ENCODE results near the gene SNAI1.
"Not testable (repeated sequence)": the region's sequence is repeated elsewhere in the genome, so short reads cannot be mapped to it uniquely, and the experiment has no call there.

SNAI1 gene

DNA sequence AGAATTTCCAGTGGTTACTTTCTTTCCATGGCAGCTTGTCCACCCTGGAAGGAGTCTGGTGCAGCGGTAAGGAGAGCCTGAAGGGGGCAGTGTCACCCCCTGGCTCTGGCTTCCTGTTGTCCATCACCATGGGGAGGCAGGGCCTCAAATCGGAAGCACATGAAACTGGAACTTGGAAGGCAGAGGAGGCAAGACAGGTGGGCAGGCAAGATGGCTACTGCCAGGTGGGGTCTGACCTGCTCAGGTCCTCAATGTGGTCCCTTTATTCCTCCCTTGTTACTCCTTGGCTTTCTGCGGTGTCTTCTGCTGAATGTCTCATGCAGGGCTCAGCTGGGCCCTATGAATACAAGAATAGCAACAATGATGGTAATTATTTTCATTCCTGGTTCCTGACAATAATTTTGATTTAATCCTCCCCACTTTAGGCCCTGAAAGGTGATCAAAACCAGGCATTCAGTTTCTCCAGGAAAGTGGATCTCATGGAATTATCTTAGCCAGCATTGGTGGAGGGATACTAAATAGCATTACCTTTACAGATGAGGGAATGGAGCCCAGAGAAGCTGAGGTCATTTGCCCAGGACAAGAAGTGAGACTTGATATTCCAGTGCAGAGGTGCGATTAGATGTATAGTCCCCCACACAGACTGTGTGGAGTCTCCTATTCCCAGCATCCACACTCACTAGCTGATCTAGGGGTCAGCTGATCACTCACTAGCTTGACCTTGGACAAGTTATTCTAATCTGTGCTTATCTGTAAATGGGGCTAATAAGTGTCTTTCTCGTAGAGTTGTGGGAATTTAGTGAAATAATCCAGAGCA is 17.6 kb upstream of the SNAI1 start:
- DNase-seq (ENCODE audit: low spot score) = peak; percentile 43

DNA sequence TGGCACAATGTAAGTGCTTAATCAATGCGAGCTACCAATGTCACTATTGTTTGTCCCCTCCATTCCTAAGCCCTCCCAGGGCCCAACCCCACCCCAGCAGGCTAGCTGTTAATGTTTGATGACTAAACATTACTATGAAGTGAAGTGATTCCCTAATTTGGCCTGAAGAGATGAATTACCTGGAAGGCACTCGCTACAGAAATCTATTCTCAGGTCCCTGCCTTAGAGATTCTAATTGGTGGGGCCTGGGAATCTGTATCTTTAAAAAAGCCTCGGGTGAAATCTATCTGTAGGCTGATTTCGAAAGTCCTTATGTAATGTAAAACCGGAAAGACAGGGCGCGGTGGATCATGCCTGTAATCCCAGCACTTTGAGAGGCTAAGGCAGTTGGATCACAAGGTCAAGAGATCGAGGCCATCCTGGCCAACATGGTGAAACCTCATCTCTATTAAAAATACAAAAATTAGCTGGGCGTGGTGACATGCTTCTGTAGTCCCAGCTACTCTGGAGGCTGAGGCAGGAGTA is 16.9 kb upstream of the SNAI1 start:
- no peak for DNase-seq (ENCODE audit: low spot score)

DNA sequence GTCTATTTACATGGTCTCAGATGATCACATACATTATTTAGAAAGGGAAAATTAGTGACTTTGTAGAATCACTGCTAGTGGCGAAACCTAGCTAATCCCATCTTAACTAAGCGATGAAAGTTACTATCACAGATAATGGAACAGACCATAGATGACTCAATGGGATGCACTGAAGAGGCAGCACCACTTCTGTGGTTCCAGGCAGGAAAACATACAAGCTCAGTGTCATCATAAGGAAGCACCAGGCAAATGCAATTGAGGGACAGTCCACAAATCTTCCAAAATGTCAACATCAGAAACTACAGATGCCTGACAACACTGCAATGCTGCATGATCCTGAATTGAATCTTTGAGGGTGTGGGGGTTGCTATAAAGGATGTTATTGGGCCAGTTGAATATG is 15.9 kb upstream of the SNAI1 start:
- no peak for DNase-seq (ENCODE audit: low spot score)

DNA sequence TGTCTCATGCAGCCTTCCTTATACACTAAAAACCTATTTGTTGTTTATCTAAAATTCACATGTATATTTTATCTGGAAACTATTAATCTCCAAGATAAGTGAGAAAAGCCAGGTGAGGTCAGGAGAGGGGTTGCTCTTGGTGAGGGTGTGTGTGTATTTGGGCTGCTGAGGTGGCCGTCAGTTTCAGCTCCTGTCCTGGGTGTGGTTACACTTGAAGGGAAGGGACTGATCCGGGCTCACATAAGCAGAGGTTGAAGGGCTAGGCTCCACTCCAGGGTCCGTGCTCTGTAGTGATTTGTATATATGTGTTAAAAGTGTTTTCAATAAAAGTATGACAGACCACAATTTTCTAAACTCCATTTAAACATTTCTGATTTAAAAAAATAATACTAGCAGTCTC is 13.5 kb upstream of the SNAI1 start:
- no peak for DNase-seq (ENCODE audit: low spot score)

DNA sequence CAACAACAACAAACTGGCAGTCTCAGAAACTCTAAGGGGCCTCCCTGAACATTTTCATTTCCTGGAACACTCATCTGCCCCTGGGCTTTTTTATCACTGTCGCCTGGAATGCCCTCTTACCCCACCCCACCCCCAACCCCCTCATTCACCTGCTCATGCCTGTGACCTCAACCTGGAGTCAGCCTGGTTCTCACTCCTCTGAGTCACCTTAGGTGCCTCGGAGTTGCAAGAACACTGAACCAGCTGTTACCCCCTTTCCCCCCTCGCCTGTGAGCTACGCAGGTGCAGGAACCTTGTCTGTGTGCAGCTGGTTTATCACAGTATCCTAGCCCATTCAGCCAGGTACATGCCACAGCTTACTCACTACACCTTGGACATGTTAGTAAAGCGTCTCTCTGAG is 12.8 kb upstream of the SNAI1 start:
- no peak for DNase-seq (ENCODE audit: low spot score)

DNA sequence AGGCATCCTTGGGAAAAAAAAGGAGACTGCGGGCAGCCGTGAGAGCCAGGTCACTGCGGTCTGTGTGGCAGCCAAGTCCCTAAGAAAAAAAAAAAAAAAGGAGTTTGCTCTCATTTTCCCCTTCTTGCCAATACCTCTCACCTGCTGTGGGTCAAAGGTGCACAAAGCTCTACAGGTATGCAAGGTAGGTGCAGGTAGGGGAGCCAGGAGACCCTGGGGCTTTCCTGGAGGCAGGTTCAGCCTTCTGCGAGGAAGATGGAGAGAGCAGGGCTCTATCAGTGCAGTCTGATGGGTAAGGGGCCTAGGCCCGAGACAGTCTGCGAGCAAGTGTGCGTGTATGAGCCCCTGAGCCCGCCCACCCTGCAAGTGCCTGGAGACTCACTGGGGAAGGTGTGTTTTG is 12.3 kb upstream of the SNAI1 start:
- no peak for DNase-seq (ENCODE audit: low spot score)

DNA sequence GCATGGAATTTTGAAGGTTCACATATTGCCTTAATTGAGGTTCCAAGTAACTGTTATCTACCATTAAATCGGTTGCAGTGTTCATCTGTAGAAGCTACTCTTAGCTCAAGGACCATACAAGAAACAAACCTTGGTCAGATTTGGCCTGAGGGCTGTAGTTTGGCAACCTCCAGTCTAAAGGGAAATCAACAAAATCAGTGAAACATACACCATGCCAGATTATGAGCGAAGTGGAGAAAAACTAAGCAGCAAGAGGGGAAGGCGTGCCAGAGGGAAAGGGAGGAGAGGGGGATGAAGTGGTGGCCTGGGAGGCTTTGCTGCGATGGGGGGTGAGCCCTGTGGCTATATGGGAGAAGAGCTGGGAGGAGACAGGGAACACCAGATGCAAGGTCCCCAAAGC is 8.8 kb upstream of the SNAI1 start:
- DNase-seq (ENCODE audit: low spot score) = no peak

DNA sequence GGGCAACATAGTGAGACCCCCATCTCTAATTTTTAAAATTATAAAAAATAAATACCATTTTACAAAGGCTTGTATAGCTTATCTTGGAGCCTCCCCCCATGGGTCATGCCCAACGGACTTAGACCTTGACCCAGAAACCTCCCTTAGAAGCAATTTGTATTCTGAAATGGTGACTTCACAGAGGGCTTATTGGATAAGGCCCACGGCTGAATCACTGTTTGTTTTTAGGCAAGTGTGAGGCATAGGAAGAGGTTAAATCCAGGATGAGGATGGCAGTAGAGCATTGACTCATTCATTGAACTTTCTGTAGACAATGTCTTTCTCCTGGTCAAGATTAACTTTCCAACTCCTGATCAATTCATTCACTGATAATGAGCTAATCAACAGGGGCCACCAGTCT is 6.2 kb upstream of the SNAI1 start:
- DNase-seq (ENCODE audit: low spot score) = no peak

DNA sequence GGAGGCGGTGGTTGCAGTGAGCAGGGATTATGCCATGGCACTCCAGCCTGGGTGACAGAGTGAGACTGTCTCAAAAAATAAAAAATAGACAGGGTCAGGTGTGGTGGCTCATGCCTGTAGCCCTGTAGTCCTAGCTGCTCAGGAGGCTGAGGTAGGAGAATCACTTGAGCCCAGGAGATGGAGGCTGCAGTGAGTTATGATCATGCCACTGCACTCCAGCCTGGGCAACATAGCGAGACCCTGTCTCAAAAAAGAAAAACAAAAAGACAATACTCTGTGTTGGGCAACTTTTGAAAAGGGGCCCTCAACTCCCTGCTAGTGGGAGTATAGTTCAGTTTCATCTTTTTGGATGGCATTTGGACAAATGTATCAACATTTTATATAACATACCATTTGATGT is 5.0 kb upstream of the SNAI1 start:
- not testable (repeated sequence) for DNase-seq (ENCODE audit: low spot score)

DNA sequence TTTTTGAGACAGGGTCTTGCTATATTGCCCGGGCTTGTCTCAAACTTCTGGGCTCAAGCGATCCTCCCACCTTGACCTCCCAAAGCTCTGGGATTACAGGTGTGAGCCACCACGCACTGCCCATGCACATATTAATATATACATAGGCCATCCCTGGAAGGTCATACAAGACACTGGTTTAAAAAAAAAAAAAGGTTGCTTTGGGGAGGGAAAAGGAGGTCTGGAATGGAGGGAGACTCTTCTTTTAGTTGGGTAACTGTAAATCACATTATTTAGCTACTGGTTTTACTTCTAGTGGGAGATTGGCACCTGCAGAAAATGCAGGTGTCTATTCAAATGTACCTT is 4.1 kb upstream of the SNAI1 start:
- DNase-seq (ENCODE audit: low spot score) = no peak

DNA sequence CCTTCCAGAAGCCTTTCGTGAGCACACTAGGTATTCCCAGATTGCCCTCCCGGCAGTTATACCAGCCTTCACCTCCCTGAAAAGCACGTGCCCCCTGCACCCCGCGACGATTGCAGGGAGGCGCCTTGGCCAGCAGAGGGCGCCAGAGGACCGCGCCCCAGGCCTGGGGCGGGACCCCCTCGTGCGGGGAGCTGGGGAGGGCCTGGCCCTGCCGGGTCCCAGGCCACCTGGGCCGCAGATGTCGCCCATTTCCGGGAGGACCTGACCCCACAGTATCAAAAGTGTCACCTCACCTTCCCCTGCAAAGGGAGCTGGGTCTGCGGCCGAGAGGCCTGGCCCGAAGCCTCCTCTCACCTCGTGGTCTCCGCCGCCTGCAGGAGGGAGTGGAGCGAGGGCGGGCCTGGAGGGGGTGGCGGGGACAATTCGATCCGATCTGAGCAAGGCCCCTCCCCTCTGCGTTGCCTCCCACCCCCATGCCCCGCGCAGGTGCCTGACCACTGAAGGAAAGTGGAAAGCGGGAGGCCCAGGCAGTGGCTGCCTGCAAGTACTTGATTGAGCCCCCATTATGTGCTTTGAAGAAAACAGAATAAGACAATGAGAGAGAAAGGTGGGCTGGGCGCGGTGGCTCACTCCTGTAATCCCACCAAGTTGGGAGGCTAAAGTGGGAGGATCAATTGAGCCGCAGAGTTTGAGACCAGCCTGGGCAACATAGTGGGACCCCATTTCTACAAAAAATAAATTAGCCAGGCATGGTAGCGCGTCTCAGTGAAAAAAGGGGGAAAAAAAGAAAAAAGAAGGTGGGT is 3.5 kb upstream of the SNAI1 start:
- DNase-seq (ENCODE audit: low spot score) = peak; percentile 68

DNA sequence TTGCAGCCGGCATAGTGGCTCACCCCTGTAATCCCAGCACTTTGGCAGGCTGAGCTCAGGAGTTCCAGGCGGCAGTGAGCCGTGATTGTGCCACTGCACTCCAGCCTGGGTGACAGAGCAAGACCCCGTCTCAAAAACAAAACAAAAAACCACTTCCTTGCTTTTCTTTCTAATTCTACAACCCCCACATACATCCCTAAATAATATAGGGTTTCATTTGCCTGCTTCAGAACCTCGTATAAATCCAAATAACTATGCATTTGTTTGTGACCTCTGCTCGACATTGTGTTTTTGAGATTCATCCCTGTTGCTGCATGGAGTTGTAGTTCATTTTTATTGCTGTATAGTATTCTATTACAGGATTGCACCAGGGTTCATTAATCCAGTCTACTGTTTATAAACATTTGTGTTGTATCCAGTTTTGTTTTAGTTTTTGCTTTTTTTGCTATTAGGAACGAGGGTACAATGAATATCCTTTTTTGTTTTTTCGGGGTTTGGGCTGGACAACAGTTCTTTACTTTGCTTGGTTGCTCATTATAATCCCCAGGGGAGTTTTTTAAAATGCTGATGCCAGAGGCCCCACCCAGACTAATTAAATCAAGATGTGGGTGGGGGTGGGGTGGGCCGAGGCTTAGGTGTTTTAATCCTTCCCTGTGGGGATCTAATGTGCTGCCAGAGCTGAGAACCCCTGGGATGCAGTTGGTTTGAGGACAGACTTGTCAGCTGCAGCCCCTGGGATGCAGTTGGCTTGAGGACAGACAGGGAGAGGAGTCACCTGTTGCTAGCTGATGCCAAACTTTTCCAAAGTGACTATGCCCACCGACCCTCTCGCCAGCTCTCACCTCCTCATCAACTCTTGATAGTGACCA is 2.4 kb upstream of the SNAI1 start:
- DNase-seq (ENCODE audit: low spot score) = no peak

DNA sequence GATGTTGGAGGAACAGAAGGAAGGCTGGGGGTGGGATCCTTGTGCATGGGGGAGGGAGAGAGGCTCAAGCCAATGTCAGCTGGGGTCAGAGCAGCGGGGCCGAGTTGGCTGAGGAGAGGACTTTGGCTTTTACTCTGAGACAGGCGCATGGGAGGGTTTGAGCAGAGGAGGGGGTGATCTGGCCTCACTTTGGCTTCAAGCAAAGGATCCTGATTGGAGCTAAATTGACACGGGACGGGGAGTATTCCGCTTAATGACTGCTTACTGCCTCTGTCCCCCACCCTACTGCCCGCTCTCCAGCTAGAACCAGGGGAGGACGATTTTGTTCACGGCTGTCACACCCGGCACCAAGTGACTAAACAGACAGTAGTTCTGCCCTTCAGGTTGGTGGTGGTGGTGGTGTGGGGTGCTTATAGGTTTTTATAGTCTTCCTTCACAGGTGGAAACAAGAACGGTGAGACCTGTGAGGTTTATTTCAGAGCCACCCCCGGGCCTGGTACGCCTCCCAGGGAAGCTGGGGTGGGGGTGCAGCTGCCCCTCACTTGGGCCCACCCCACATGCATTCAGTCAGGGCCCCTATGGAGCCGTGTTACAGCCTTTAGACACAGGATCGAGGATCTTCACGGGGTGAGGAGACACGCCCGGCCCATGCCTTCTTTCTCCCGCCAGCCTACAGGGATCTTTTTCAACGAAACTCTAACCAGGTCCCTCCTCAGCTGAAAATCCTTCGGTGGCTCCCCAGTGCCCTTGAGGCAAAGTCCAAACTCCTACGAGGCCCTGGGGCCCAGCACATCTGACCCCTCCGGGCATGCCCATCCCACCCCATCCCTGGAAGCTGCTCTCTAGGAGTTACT is 1.3 kb upstream of the SNAI1 start:
- DNase-seq (ENCODE audit: low spot score) = no peak

DNA sequence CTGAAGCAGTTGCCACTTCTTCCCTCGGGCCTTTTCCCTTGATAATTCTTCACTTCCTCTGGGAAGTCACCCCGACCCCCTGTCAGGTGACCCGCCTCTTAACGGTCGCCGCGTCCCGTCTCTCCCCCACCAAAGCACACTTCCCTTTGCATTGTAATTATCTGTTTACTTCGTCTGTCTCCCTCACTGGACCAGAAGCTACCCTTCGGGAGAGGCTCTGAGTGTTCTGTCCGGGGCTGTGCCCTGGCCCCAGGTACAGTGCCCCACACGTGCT is 771 bp upstream of the SNAI1 start:
- DNase-seq (ENCODE audit: low spot score) = no peak

DNA sequence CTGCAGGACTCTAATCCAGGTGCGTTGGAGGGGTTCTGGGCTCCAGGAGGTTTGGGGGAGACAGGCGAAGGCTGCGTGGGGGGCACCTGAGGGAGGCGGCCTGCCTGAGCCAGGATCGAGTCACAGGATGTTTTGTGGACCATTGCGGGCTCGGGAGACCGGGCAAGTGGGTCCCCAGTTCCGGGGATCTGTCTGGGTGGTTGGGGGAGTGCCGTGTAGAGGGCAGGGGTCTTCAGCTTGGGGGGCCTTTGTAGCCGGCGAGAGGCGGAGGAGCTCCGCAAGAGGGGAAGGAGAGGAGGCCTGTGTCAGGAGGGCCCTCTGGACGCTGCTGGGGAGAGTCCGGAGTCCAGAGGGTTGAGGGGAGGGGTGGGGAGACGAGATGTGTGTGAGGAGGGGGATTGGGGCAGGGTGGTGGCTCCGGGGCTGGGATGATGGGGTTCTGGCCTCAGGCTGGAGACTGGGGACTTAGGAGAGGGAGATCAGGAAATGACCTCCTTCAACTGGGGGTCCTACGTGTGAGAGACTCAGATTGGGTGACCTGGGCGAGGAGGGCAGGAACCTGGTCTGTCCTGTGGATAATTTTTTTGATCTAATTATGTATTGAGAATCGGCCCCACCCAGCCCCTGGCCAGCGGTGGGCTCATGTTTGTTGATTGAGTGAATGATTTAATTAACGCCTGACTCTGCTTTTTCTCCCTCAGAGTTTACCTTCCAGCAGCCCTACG is 505 bp downstream of the SNAI1 start:
- no peak for DNase-seq (ENCODE audit: low spot score)

DNA sequence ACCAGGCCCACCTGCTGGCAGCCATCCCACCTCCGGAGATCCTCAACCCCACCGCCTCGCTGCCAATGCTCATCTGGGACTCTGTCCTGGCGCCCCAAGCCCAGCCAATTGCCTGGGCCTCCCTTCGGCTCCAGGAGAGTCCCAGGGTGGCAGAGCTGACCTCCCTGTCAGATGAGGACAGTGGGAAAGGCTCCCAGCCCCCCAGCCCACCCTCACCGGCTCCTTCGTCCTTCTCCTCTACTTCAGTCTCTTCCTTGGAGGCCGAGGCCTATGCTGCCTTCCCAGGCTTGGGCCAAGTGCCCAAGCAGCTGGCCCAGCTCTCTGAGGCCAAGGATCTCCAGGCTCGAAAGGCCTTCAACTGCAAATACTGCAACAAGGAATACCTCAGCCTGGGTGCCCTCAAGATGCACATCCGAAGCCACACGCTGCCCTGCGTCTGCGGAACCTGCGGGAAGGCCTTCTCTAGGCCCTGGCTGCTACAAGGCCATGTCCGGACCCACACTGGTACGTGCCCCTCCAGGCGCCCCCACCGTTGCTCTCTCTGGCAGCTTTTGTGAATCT is 1.1 kb downstream of the SNAI1 start:
- no peak for DNase-seq (ENCODE audit: low spot score)

DNA sequence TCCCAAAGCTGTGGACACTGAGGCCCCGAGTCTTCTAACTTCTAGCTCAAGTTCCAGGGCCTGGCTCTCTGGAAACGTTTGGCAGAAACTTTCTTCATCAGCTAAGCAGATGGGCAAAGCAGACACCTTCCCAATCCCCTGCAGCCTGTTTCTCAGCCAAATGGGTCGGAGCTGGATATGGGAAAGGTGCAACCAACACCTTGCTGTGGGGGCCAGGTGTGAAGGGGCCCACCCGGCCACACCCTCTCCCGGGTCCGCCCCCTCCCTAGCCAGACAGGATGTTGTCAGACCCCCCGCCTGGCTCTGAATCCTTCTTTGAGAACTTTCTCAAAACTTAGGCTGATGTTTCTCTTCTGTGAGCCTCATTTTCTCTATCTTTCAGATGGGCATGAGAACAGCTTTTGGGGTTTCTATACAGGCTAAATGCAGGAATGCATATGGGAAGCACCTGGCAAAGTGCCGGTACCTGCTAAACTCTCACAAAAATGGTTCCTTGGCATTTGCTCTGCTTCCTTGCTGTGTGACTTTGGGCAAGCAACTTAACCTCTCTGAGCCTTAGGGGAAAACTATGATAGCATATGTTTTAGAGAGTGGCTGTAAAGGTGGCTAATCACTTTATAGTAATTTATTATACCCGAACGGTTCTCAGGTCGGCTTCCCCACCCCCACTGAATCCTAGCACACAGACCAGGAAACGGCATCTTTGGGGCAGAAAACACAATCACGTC is 1.8 kb downstream of the SNAI1 start:
- DNase-seq (ENCODE audit: low spot score) = no peak

DNA sequence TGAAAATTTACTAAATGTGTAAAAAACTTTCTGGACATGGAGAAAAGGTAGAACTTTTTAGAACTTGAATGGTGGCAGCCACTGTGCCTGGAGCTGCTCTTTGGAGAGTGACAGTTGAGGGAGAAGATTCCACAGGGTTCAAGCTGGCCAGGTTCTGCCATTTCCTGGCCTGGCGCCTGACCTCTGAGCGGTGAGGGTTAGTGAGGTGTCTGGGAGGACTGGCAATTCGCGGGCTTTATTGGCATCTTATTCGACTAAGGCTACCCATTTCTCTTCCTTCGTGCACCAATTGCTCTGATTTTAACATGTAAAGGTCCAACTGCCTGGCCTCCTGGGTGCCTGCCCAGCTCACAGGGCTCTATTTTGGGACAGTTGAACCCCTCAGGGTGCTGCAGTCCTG is 2.4 kb downstream of the SNAI1 start:
- DNase-seq (ENCODE audit: low spot score) = no peak

DNA sequence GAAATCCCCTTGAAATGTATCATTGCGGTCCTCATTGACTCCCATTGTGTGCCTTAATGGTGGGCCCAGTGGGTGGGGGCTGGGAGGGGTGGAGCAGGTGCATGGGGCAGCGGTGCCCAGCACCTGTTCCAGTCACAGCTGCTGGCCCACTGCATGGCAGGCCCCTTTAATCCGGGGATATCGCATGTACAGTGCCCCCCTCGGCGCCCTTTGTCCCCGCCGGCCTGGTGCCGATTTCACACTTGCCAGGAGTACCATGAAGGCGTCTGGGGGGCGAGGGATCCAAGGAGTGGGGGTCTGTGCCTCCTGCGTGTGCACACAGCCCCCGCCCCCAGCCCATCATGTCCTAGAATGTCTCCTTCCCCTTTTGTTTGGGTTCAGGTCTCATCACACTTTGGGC is 2.8 kb downstream of the SNAI1 start:
- DNase-seq (ENCODE audit: low spot score) = no peak

DNA sequence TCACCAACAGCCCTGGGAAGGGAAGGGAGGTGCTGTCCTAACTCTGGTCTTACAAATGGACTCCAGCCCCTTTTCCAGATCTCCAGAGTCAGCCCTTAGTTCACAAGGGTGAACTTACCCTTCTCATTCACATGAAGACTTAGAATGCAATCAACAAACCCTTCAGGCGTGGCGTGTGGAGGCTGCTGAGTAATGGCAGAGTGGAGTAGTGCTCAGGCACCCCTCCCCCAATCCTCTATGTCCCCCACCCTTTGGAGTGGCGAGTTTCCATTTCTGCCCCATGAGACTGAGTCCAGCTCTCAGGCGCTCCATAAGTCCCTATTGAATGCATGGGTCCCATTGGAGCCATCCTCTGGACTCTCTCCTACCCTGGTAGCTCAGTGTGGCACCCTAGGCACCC is 3.3 kb downstream of the SNAI1 start:
- DNase-seq (ENCODE audit: low spot score) = no peak

All from hematopoietic multipotent progenitor cell treated with erythropoietin and hydrocortisone succinate and interleukin-3 and kit ligand, for 15 days (in vitro differentiated cells).